ENCODE results near the gene CPN2. TPM values are rescaled to one million over a fixed set of nuclear protein-coding genes. Genes with fewer than 3 reads are reported as not detected.

Gene CPN2
- total RNA-seq, 2 experiments from 2014 or later = not detected

DNA sequence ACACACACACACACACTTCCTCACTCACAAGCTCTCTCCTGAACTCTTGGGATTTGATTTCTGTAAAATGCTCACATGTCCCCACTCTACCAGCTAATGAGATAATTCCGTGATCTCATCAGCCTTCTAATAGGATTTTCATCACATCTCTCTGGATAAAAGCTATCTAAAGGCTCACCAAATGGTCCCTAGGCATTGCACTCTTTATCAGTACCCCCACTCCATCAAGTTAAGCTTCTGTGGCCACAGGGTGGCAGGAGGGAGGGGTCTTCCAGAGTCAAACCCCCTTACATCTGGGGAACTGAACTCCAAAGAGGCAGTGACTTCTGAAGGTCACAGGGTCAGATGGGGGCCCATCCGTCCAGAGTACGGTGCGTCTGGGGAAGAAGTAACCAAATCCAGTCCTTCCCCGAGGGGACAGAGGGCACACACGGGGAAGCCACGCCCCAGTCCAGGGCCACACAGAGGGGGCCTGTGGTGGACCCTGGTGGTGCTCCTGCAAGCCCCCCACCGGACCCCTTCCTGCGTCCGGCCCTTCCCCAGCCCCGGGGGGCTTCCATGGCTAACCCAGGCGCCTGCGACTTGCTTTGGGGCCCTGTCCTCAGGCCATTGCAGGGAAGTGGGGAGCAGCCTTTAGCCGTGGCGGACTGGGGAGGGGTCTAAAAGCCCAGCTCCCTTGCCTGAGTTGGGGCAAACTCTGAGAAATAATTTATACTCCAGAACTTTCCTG lies 25.5 kb downstream of the CPN2 start:
- H3K4me1 Mint-ChIP-seq (ENCODE audit: low read depth) = peaks cover 8% of the 10 kb centered on the region
- no peaks in the 10 kb centered on the region for H3K9me3 Mint-ChIP-seq
- intact Hi-C loops (cut with micrococcal nuclease) = no loop called here
- no peak overlapping the region for H3K4me3 Mint-ChIP-seq
- H3K36me3 Mint-ChIP-seq = no peaks in the 10 kb centered on the region
- DNase-seq = no peak
- H3K27me3 Mint-ChIP-seq = peaks cover 1% of the 10 kb centered on the region
- no peak overlapping the region for H3K27ac Mint-ChIP-seq
- CTCF ChIA-PET = interaction anchor here (0.9 to 1.4 kb wide), 3 partner anchors 8 to 18 kb away, joined by 4 read pairs; no protein-coding TSS in a partner anchor
- POLR2A ChIA-PET = no interaction called here

DNA sequence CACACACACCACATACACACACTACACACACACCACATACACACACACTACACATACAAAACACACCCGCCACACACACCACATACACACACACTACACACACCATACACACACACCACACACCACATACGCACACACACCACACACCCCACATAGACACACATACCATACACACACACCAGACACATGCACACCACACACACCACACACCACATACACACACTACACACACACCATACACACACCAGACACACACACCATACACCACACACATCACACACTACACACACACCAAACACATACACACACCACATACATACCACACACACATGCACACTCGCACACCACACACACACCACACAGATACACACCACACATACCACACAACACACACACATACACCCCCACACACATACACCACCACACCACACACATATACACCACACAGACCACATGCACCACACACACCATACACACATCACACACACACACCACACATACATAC lies 26.3 kb downstream of the CPN2 start:
- DNase-seq = no peak
- peaks cover 1% of the 10 kb centered on the region for H3K9me3 Mint-ChIP-seq
- intact Hi-C loops (cut with micrococcal nuclease) = loop anchor here (5.0 kb wide), 1 partner anchor 363 kb away; no protein-coding TSS in a partner anchor
- peaks cover 8% of the 10 kb centered on the region for H3K4me1 Mint-ChIP-seq (ENCODE audit: low read depth)
- POLR2A ChIA-PET = no interaction called here
- peaks cover 1% of the 10 kb centered on the region for H3K27me3 Mint-ChIP-seq
- no peaks in the 10 kb centered on the region for H3K36me3 Mint-ChIP-seq
- CTCF ChIA-PET = interaction anchor here (0.9 to 1.5 kb wide), 3 partner anchors 9 to 19 kb away, joined by 4 read pairs; no protein-coding TSS in a partner anchor
- no peak overlapping the region for H3K4me3 Mint-ChIP-seq
- H3K27ac Mint-ChIP-seq = no peak overlapping the region

DNA sequence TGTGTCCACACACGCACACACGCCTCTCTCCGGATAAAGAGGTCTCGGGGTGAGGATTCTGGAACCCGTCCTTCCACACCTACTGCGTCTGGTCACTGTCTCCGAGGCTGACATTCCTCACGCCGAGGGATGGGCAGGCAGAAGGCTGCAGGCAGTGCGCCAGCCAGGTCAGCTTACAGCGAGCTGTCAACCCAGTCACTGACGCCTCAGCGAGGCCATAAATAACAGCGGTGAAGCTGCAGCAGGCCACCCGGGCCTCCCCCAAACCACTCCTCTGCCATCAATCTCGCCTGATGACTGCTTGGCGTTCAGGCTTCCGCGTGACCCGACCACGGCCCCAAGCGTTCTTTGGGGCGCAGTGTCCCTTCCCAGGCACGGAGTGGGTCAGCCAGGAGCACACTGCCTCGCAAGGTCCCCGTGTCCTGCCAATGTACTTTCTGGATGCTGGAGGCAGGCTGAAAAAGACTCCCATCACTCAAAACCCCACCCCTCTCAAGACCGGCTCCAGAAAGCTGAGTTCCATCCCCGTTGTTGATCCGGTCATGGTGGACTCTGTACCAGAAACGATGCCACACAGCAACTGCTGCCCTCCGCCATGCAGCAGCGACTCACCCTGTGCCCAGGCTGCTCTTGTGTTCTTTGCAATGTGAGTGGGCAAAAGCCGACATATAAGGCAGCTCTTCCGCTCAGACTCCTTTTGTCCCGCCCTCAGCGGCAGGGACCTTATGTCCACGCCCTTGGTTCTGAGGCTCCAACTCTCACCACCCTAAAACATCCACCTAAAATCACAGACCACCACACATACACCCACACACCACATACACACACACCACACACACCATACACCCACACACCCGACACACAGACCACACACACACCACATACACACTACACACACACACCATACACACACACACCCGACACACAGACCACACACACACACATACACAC lies 27.1 kb downstream of the CPN2 start:
- CTCF ChIA-PET = interaction anchor here (0.8 to 1.5 kb wide), 4 partner anchors 9 to 20 kb away, joined by 3 to 4 read pairs (median 4); no protein-coding TSS in a partner anchor
- POLR2A ChIA-PET = no interaction called here
- H3K27ac Mint-ChIP-seq = no peak overlapping the region
- intact Hi-C loops (cut with micrococcal nuclease) = loop anchor here (5.0 kb wide), 1 partner anchor 362 kb away; no protein-coding TSS in a partner anchor
- peak; percentile 54 for DNase-seq
- peaks cover 8% of the 10 kb centered on the region for H3K4me1 Mint-ChIP-seq (ENCODE audit: low read depth)
- no peak overlapping the region for H3K4me3 Mint-ChIP-seq
- peaks cover 4% of the 10 kb centered on the region for H3K27me3 Mint-ChIP-seq
- H3K9me3 Mint-ChIP-seq = peaks cover 9% of the 10 kb centered on the region
- no peaks in the 10 kb centered on the region for H3K36me3 Mint-ChIP-seq

DNA sequence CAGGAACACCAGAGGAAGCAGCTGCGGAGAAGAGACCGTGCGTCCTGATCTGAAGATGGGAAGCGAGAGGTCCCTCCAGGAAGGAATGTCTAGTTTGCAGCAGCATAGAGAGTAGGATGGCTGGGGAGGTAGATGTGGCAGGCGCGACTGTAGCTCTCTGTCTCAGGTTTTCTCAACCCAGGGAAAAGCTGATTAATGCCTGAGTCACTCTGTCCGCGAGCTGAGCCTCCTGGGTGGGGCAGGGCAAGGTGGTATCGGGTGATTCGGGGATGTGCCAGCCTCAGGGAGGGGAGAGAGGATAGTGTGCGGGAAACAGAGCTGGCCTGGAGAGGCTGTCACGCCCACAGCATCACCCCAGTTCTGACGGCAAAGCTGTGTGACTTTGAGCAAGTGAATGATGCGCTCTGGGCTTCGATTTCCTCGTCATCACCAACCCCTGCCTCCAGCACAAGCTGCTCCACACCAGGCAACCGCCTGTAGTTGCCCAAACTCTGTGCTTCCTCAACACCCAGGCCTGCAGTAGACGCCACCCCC lies 28.4 kb downstream of the CPN2 start:
- H3K4me3 Mint-ChIP-seq = no peak overlapping the region
- H3K9me3 Mint-ChIP-seq = peaks cover 14% of the 10 kb centered on the region
- intact Hi-C loops (cut with micrococcal nuclease) = loop anchor here (5.0 kb wide), 1 partner anchor 360 kb away; no protein-coding TSS in a partner anchor
- no peak overlapping the region for H3K27ac Mint-ChIP-seq
- ChIA-PET CTCF (interaction anchor here (0.7 to 1.1 kb wide), 5 partner anchors 11 to 659 kb away, joined by 3 to 7 read pairs (median 3); no protein-coding TSS in a partner anchor), POLR2A (no interaction called here)
- H3K36me3 Mint-ChIP-seq = no peaks in the 10 kb centered on the region
- H3K27me3 Mint-ChIP-seq = peaks cover 8% of the 10 kb centered on the region
- DNase-seq = peak; percentile 66
- H3K4me1 Mint-ChIP-seq (ENCODE audit: low read depth) = peaks cover 8% of the 10 kb centered on the region

DNA sequence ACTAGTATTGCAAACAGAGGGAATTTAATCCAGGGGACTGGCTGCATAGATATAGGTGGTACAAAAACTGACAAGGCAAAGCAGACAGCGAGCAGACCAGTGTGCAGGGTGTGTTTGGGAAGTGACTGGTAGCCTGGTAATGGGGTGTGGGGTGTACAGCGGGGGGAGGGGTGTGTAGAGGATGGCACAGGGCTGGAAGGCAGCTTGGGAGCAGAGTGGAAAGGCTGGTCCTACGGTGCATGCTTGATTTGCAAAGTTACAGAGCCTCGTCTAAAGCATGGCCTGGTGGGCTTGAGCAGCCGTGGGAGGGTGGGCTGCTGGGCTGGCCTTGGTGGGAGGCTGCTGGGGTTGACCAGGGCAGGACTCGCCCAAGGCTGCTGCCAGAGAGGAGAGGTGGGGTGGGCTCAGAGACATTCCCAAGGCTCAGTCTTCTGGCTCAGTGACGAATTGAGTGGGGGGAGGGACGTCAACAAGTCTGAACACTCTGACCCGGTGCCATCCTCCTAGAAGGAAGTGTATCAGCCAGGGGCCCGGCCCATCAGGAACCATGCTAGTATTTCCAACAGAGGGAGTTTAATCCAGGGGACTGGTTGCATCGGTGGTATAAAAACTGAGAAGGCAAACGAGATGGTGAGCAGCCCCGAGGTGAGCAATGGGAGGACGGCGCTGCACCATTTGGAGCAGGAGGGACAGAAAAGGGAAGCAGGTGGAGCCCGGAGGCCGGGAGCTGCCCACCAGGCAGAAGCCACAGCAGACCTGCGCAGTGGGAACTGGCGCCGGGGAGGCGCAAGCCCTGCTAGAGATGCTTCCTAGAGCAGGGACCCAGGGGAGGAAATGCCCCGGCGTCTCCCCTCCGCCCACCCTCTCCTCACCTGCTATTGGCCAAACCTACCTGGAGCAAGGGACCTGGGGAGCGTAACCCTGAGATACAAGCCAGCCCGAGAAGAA lies 29.2 kb downstream of the CPN2 start:
- intact Hi-C loops (cut with micrococcal nuclease) = loop anchor here (5.0 kb wide), 1 partner anchor 360 kb away; no protein-coding TSS in a partner anchor
- Mint-ChIP-seq H3K36me3 (no peaks in the 10 kb centered on the region), H3K4me1 (ENCODE audit: low read depth) (peaks cover 8% of the 10 kb centered on the region), H3K27me3 (peaks cover 14% of the 10 kb centered on the region), H3K27ac (no peak overlapping the region), H3K4me3 (no peak overlapping the region), H3K9me3 (peaks cover 14% of the 10 kb centered on the region)
- CTCF ChIA-PET = interaction anchor here (0.7 to 1.1 kb wide), 4 partner anchors 12 to 541 kb away, joined by 3 to 7 read pairs (median 3); no protein-coding TSS in a partner anchor
- POLR2A ChIA-PET = no interaction called here
- no peak for DNase-seq

DNA sequence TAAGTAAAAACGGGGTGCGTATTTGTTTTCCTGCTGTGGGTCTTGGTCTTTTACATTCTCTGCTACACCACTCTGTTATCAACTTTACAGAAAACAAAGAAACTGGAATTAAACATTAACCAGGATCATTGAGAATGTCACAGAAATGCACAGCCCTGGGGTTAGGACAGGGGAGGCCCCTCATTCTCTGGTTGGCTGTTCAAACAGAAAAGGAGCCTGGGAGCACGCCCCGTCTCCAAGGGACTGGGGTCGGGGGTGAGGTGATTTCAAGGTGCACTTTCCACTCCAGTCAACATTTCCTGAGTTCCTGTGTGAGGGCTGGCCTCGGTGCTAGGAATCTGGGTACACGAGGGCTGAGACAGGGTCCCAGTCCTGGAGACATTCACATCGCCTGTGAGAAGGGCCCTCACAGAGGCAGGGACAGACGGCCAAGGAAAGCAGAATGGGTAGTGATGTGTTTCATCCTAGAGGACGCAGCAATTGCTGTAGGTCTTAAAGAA lies 30.3 kb downstream of the CPN2 start:
- no peak overlapping the region for H3K27ac Mint-ChIP-seq
- intact Hi-C loops (cut with micrococcal nuclease) = loop anchor here (5.0 kb wide), 1 partner anchor 358 kb away; no protein-coding TSS in a partner anchor
- ChIA-PET CTCF (no interaction called here), POLR2A (no interaction called here)
- H3K27me3 Mint-ChIP-seq = peaks cover 20% of the 10 kb centered on the region
- no peak overlapping the region for H3K4me3 Mint-ChIP-seq
- peaks cover 14% of the 10 kb centered on the region for H3K9me3 Mint-ChIP-seq
- no peaks in the 10 kb centered on the region for H3K36me3 Mint-ChIP-seq
- DNase-seq = no peak
- H3K4me1 Mint-ChIP-seq (ENCODE audit: low read depth) = peaks cover 8% of the 10 kb centered on the region

DNA sequence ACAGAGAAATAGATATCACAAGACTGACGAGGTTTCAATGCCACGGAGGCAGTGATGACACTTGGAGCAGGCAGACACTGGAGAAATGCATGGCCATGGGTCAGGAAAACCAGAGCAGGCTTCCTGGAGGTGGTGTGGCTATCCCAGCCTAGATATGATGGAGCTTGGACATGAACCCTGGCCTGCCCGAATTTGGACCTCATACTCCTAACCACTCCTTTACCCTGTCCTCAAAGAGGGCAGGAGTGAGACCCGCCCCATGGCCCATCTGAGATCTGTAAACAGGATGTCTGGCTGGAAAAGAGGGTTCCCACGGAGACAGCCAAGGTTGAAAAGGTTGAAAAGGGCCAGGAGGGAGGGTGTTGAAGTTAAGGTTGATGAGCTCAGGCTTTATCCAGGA lies 31.0 kb downstream of the CPN2 start:
- Mint-ChIP-seq H3K36me3 (no peaks in the 10 kb centered on the region), H3K4me3 (no peak overlapping the region), H3K27ac (no peak overlapping the region), H3K27me3 (peaks cover 23% of the 10 kb centered on the region), H3K4me1 (ENCODE audit: low read depth) (peaks cover 11% of the 10 kb centered on the region), H3K9me3 (peaks cover 14% of the 10 kb centered on the region)
- CTCF ChIA-PET = no interaction called here
- DNase-seq = no peak
- POLR2A ChIA-PET = no interaction called here
- intact Hi-C loops (cut with micrococcal nuclease) = loop anchor here (5.0 kb wide), 1 partner anchor 358 kb away; no protein-coding TSS in a partner anchor

DNA sequence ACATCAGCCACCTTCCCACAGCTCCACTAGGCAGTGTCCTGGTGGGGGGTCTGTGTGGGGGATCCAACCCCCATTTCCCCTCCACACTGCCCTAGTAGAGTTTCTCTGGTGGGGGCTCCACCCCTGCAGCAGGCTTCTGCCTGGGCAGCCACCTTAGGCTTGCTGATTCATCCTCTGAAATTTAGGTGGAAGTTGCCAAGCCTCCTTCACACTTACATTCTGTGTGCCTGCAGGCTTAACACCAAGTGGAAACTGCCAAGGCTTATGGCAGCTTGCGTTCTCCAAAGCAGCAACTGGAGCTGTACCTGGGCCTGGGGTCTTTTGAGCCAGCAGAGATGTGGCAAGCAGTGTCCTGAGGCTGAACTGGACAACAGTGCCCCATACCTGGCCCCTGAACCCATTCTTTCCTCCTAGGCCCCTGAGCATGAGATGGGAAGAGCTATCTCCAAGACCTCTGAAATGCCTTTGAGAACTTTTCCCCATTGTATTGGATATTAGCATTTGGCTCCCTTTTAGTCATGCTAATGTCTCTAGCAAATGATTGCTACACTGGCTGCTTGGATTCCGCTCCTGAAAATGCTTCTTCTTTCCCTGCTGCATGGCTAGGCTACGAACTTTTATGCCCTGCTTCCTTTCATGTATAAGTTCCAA lies 32.5 kb downstream of the CPN2 start:
- intact Hi-C loops (cut with micrococcal nuclease) = loop anchor here (5.0 kb wide), 1 partner anchor 651 kb away; no protein-coding TSS in a partner anchor
- DNase-seq = no peak
- peaks cover 13% of the 10 kb centered on the region for H3K4me1 Mint-ChIP-seq (ENCODE audit: low read depth)
- CTCF ChIA-PET = interaction anchor here (0.6 to 1.7 kb wide), 2 partner anchors 25 to 653 kb away, joined by 3 to 10 read pairs; no protein-coding TSS in a partner anchor
- no peaks in the 10 kb centered on the region for H3K36me3 Mint-ChIP-seq
- H3K9me3 Mint-ChIP-seq = peaks cover 14% of the 10 kb centered on the region
- H3K4me3 Mint-ChIP-seq = no peak overlapping the region
- H3K27me3 Mint-ChIP-seq = peaks cover 27% of the 10 kb centered on the region
- POLR2A ChIA-PET = no interaction called here
- H3K27ac Mint-ChIP-seq = no peak overlapping the region

DNA sequence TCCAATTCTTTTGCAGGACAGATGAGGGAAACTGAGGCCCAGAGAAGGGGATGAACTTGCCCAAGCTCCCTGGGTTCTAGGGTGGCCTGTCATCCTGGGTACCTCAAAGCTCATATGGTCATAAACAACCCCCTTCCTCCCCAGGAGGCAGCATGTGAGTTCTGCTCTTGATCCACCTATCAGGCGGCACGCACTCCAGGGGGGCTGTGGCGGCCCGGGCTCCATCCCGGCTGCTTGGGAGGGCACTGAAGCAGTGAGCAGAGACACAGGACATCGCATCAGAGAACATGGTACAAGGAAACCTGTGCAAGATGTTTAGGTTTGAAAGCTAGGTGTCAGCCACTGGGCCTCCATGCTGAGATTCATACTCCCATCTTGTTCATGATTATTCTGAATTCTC lies 34.2 kb downstream of the CPN2 start:
- ChIA-PET POLR2A (no interaction called here), CTCF (interaction anchor here (1.0 to 4.0 kb wide), 9 partner anchors 16 to 652 kb away, joined by 3 to 99 read pairs (median 6); no protein-coding TSS in a partner anchor)
- peaks cover 5% of the 10 kb centered on the region for H3K4me1 Mint-ChIP-seq (ENCODE audit: low read depth)
- peaks cover 14% of the 10 kb centered on the region for H3K9me3 Mint-ChIP-seq
- DNase-seq = no peak
- intact Hi-C loops (cut with micrococcal nuclease) = loop anchor here (1.0 to 5.0 kb wide), 2 partner anchors 182 to 650 kb away; no protein-coding TSS in a partner anchor
- no peak overlapping the region for H3K27ac Mint-ChIP-seq
- no peaks in the 10 kb centered on the region for H3K36me3 Mint-ChIP-seq
- H3K4me3 Mint-ChIP-seq = no peak overlapping the region
- peaks cover 26% of the 10 kb centered on the region for H3K27me3 Mint-ChIP-seq

DNA sequence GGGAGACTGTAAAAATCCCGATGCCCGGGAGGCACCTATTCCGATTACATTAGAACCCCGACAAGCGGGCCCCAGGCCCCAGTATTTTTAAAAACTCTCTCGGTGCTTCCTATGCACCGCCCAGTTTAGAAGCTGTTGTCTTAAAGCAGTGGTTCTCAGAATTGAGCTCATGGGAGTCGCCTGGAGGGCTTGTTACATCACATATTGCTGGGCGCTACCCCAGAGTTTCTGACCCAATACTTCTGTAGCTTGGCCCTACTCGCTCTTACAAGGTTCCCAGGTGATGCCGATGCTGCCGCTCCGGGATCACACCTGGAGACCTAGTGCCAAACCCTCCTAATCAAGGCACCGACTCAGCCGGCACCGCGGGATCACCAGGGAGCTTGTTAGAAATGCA lies 35.2 kb downstream of the CPN2 start:
- CTCF ChIA-PET = interaction anchor here (0.6 to 4.0 kb wide), 48 partner anchors 8 to 661 kb away, joined by 3 to 99 read pairs (median 5); no protein-coding TSS in a partner anchor
- POLR2A ChIA-PET = no interaction called here
- peaks cover 14% of the 10 kb centered on the region for H3K9me3 Mint-ChIP-seq
- H3K27me3 Mint-ChIP-seq = peaks cover 27% of the 10 kb centered on the region
- no peak overlapping the region for H3K27ac Mint-ChIP-seq
- H3K4me1 Mint-ChIP-seq (ENCODE audit: low read depth) = peaks cover 5% of the 10 kb centered on the region
- DNase-seq = no peak
- H3K36me3 Mint-ChIP-seq = no peaks in the 10 kb centered on the region
- H3K4me3 Mint-ChIP-seq = no peak overlapping the region
- intact Hi-C loops (cut with micrococcal nuclease) = loop anchor here (1.0 to 5.0 kb wide), 3 partner anchors 181 to 649 kb away; no protein-coding TSS in a partner anchor

All from activated CD4-positive, alpha-beta memory T cell treated with anti-CD3 and anti-CD28 coated beads for 36 hours (primary cell).